C4-2B (cell line): ENCODE data around the gene RALGAPB.

Experiments
- CTCF ChIP-seq: fragments of 450-650 bp; conservative IDR thresholded peaks from 2 replicates; pipeline ENCODE4 v1.5.1; 2017; ENCODE audit warnings: mild to moderate bottlenecking
- ZFX ChIP-seq: fragments of 450-650 bp; IDR thresholded peaks from 2 replicates; pipeline ENCODE4 v1.6.1; 2017

- no peak for TF ChIP-seq CTCF
- TF ChIP-seq ZFX, result no peak
These were observed 19.6 kb upstream of the RALGAPB start for GRCh38 chr20:38452880-38453624.
